Nephron progenitor cell (in vitro differentiated cells): ENCODE results near the gene CARD14.

Experiments used
- DNase-seq: peaks from one replicate; pipeline ENCODE4 v3.0.0; 2021
- H3K27ac Mint-ChIP-seq: 2 replicates; pipeline ENCODE4 v1.8.0; 2021; ENCODE audit warnings: mild to moderate bottlenecking, moderate library complexity, mixed read lengths
- H3K27me3 Mint-ChIP-seq: 2 replicates; pipeline ENCODE4 v1.8.0; 2021; ENCODE audit warnings: mild to moderate bottlenecking, low read depth, mixed read lengths; ENCODE audit not compliant: poor library complexity
- H3K36me3 Mint-ChIP-seq: 2 replicates; pipeline ENCODE4 v1.8.0; 2021; ENCODE audit warnings: low read depth, mixed read lengths
- H3K4me1 Mint-ChIP-seq: 2 replicates; pipeline ENCODE4 v1.8.0; 2021; ENCODE audit warnings: mixed read lengths
- H3K4me3 Mint-ChIP-seq: 2 replicates; pipeline ENCODE4 v1.8.0; 2021; ENCODE audit warnings: mild to moderate bottlenecking, moderate library complexity, mixed read lengths
- H3K9me3 Mint-ChIP-seq: 2 replicates; pipeline ENCODE4 v1.8.0; 2021; ENCODE audit warnings: mild to moderate bottlenecking, moderate library complexity, mixed read lengths
- CTCF ChIP-seq: fragments of 200-600 bp; sonication (generic); IDR thresholded peaks from 2 replicates; pipeline ENCODE4 v1.5.0; 2021; ENCODE audit warnings: antibody characterized with exemption

Gene CARD14

GRCh38 chr17:80227156-80227555, 57.3 kb downstream of the CARD14 start:
- no peaks in the 10 kb centered on the region for H3K27me3 Mint-ChIP-seq
- no peak overlapping the region for H3K27ac Mint-ChIP-seq
- peaks cover 25% of the 10 kb centered on the region for H3K4me1 Mint-ChIP-seq
- H3K36me3 Mint-ChIP-seq: peaks cover 48% of the 10 kb centered on the region
- TF ChIP-seq CTCF: no peak
- peaks cover 18% of the 10 kb centered on the region for H3K9me3 Mint-ChIP-seq
- no peak overlapping the region for H3K4me3 Mint-ChIP-seq
- no peak for DNase-seq

GRCh38 chr17:80227666-80228065, 57.8 kb downstream of the CARD14 start:
- H3K4me3 Mint-ChIP-seq: no peak overlapping the region
- H3K27me3 Mint-ChIP-seq: no peaks in the 10 kb centered on the region
- H3K4me1 Mint-ChIP-seq: peaks cover 23% of the 10 kb centered on the region
- peaks cover 23% of the 10 kb centered on the region for H3K9me3 Mint-ChIP-seq
- no peak for DNase-seq
- no peak for TF ChIP-seq CTCF
- peaks cover 51% of the 10 kb centered on the region for H3K36me3 Mint-ChIP-seq
- no peak overlapping the region for H3K27ac Mint-ChIP-seq

- Mint-ChIP-seq H3K4me3 (no peak overlapping the region), H3K27ac (no peak overlapping the region), H3K9me3 (peaks cover 30% of the 10 kb centered on the region), H3K27me3 (no peaks in the 10 kb centered on the region), H3K4me1 (peaks cover 15% of the 10 kb centered on the region), H3K36me3 (peaks cover 51% of the 10 kb centered on the region)
- no peak for DNase-seq
- TF ChIP-seq CTCF: no peak
Measured at GRCh38 chr17:80228477-80228876, 58.6 kb downstream of the CARD14 start.

GRCh38 chr17:80229011-80229410, 59.2 kb downstream of the CARD14 start:
- H3K4me1 Mint-ChIP-seq: peaks cover 12% of the 10 kb centered on the region
- H3K36me3 Mint-ChIP-seq: peaks cover 53% of the 10 kb centered on the region
- H3K27me3 Mint-ChIP-seq: no peaks in the 10 kb centered on the region
- H3K9me3 Mint-ChIP-seq: peaks cover 36% of the 10 kb centered on the region
- H3K4me3 Mint-ChIP-seq: no peak overlapping the region
- H3K27ac Mint-ChIP-seq: no peak overlapping the region
- no peak for TF ChIP-seq CTCF
- DNase-seq: no peak

- TF ChIP-seq CTCF: no peak
- H3K4me3 Mint-ChIP-seq: no peak overlapping the region
Measured at GRCh38 chr17:80232438-80232837, 62.6 kb downstream of the CARD14 start.

GRCh38 chr17:80233202-80233601, 63.4 kb downstream of the CARD14 start:
- no peak for TF ChIP-seq CTCF
- no peak overlapping the region for H3K27ac Mint-ChIP-seq
- no peak overlapping the region for H3K4me3 Mint-ChIP-seq
- H3K36me3 Mint-ChIP-seq: peaks cover 70% of the 10 kb centered on the region
- no peak for DNase-seq
- H3K27me3 Mint-ChIP-seq: peaks cover 6% of the 10 kb centered on the region
- H3K4me1 Mint-ChIP-seq: no peaks in the 10 kb centered on the region
- H3K9me3 Mint-ChIP-seq: peaks cover 43% of the 10 kb centered on the region

More at GRCh38 chr17:80232438-80232837, 62.6 kb downstream of the CARD14 start:
- Mint-ChIP-seq H3K9me3 (peaks cover 43% of the 10 kb centered on the region), H3K36me3 (peaks cover 65% of the 10 kb centered on the region), H3K27ac (no peak overlapping the region), H3K4me1 (no peaks in the 10 kb centered on the region), H3K27me3 (peaks cover 6% of the 10 kb centered on the region)
- no peak for DNase-seq
